NB4 (cell line): Measurements from ENCODE around the gene STX12.

Source experiments
- CTCF ChIP-seq: IDR thresholded peaks from one replicate; pipeline ENCODE4 v1.5.1; 2012; ENCODE audit warnings: low read depth, low read length
- MAX ChIP-seq: IDR thresholded peaks from 2 replicates; pipeline ENCODE4 v1.6.1; 2011; ENCODE audit warnings: low read depth, low read length
- MYC ChIP-seq: IDR thresholded peaks from 2 replicates; pipeline ENCODE4 v1.6.1; 2011; ENCODE audit warnings: low read depth, low read length
- POLR2A ChIP-seq: IDR thresholded peaks from 2 replicates; pipeline ENCODE4 v1.6.1; 2011; ENCODE audit warnings: mild to moderate bottlenecking; ENCODE audit not compliant: insufficient read length; ENCODE audit errors: extremely low read depth

GRCh38 chr1:27863538-27863915 is 90.5 kb downstream of the STX12 start:
- TF ChIP-seq CTCF (no peak), MAX (no peak), POLR2A (no peak), MYC (no peak)
